ENCODE results near the gene DDX42. TPM values are rescaled to one million over a fixed set of nuclear protein-coding genes. Genes with fewer than 3 reads are reported as not detected.
"Not testable (repeated sequence)": the region's sequence is repeated elsewhere in the genome, so short reads cannot be mapped to it uniquely, and the experiment has no call there.

DDX42 gene
- total RNA-seq, 1 donor from 2014 or later, result 37.5 TPM

- Histone ChIP-seq H3K4me3 (peak overlapping the region; percentile 83 to 98), H3K27me3 (no peaks in the 10 kb centered on the region), H3K4me1 (peaks cover 34 to 52% of the 10 kb centered on the region in 2 donors), H3K36me3 (peaks cover 13 to 16% of the 10 kb centered on the region in 2 donors), H3K27ac (peak overlapping the region; percentile 89 to 97), H3K9me3 (no peaks in the 10 kb centered on the region)
- intact Hi-C loops (cut with DNase I), result no loop called here
- no peak for TF ChIP-seq CTCF (IDR thresholded peaks at IDR 0.05)
- DNase-seq (ENCODE audit: low spot score in 2 of 2), result no peak
Observed at GRCh38 chr17:63840591-63841349, 66.8 kb downstream of the DDX42 start.

DNA sequence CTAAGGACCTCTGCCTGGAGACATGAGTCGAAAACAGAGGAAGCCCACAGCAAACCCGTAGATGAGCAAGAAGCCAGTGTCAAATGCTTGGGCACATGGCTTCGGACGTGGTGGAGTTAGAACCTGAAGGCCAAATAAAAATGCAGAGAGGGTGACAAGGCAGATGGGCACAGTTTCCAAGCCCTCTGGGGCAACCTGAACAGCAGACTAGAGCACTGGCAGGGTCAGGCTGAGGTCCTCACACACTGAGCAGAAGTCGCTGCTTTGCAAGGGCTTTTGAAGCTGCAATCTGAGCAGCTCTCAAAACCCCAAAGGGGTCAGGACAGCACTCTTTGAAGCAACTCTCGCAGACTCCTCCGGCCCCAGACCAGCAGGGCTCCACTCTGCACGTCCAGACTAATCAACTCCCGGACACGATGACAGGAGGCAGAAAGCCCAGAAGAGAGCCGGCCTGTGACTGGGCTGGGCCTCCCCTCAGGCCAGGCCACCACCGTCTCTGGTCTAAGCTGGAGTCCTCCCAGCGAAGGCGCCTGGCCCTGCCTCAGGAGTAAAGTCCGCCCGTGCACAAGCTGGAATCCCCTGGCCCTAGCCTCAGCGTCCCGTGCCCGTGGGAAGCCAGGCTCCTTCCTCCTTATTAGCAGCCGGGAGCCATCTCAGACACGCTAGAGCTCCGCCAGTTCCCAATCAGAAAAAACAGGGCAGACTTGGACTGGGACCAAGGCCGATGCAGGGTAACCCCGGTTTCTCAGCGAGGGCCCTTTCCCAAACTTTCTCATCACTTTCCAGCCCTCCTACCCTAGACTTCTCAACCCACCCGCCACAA lies 67.6 kb downstream of the DDX42 start:
- Histone ChIP-seq H3K4me1 (peaks cover 34 to 52% of the 10 kb centered on the region in 2 donors), H3K4me3 (peak overlapping the region; percentile 83 to 98), H3K27ac (peak overlapping the region; percentile 89 to 97), H3K36me3 (peaks cover 9% of the 10 kb centered on the region in 2 donors), H3K27me3 (no peaks in the 10 kb centered on the region), H3K9me3 (no peaks in the 10 kb centered on the region)
- intact Hi-C loops (cut with DNase I), result loop anchor here (1.0 kb wide), 1 partner anchor 68 kb away; the partner anchor contains the start of gene CCDC47
- TF ChIP-seq CTCF (IDR thresholded peaks at IDR 0.05), result no peak
- DNase-seq (ENCODE audit: low spot score in 2 of 2), result peak in 1 of 2 donors; percentile 81

GRCh38 chr17:63842173-63842539 lies 68.2 kb downstream of the DDX42 start:
- peaks cover 34 to 51% of the 10 kb centered on the region in 2 donors for H3K4me1 ChIP-seq
- TF ChIP-seq CTCF (IDR thresholded peaks at IDR 0.05), result no peak
- no peaks in the 10 kb centered on the region for H3K27me3 ChIP-seq
- intact Hi-C loops (cut with DNase I), result loop anchor here (1.0 kb wide), 1 partner anchor 69 kb away; the partner anchor contains the start of gene CCDC47
- H3K9me3 ChIP-seq, result no peaks in the 10 kb centered on the region
- DNase-seq (ENCODE audit: low spot score in 2 of 2), result peak in 1 of 2 donors; percentile 77
- H3K36me3 ChIP-seq, result peaks cover 3 to 4% of the 10 kb centered on the region in 2 donors
- H3K27ac ChIP-seq, result peak overlapping the region; percentile 89 to 97
- H3K4me3 ChIP-seq, result peak overlapping the region; percentile 83 to 98

DNA sequence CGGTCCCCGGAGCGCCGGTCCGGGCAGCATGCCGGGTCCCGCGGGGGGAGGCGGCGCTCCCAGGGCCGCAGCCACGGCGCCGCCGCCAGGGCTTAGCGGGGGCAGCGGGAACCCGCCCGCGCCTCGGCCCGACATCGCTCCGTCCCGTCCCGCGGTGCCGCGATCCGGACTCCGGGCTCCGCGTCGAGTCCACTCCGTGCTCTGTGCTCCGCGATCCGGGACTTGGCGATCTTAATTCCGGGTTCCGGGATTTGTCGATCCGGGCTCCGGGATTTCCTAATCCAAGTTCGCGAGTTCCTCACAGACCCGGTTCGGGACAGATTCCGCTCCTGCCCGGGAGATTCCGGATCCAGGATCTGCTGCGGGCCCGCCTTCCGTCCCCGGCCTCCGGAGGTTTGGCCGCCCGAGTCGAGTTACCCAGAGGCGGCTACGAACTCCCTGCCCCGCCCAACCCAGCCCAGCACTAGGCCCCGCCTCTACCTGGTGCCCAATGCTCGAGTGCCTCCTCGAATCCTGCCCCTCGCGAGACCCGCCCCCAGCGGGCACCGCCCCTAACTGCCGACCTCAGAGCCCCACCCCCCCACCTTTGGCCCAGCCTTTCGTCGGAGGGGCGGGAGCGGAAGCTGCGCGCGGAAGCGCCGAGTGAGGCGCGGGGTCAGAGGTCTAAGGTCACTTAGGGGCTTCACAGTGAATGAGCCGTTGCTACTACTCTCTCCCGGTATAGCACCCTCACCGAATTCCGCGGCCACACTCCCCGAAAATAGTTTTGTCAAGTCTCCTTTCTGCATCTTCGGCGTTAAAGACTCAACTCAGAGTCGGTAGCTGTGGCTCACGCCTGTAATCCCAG lies 68.8 kb downstream of the DDX42 start, which contains the start of gene SMARCD2:
Gene SMARCD2 (minus strand): TSS at position 146 of the 847 bp plus-strand sequence. CDS start 11 bp downstream, at position 135.
- Histone ChIP-seq H3K27me3 (no peaks in the 10 kb centered on the region), H3K4me3 (peak within 1 kb of the TSS; percentile 83 to 98), H3K4me1 (peaks cover 28 to 45% of the 10 kb centered on the region in 2 donors), H3K36me3 (no peaks in the 10 kb centered on the region), H3K27ac (peak within 1 kb of the TSS; percentile 89 to 97), H3K9me3 (no peaks in the 10 kb centered on the region)
- peak; percentile 92 to 99 for DNase-seq (ENCODE audit: low spot score in 2 of 2)
- intact Hi-C loops (cut with DNase I), result loop anchor here (1.0 kb wide), 2 partner anchors 15 to 69 kb away; partner anchors contain the start of genes CCDC47, FTSJ3 and PSMC5
- peak in 1 of 3 experiments; percentile 9 for TF ChIP-seq CTCF (IDR thresholded peaks at IDR 0.05)

GRCh38 chr17:63843387-63843888 lies 69.5 kb downstream of the DDX42 start:
- peak overlapping the region; percentile 89 to 97 for H3K27ac ChIP-seq
- not testable (repeated sequence) for H3K36me3 ChIP-seq, H3K9me3 ChIP-seq, H3K27me3 ChIP-seq
- DNase-seq (ENCODE audit: low spot score in 2 of 2), result peak in 1 of 2 donors; percentile 87
- peak overlapping the region; percentile 83 to 98 for H3K4me3 ChIP-seq
- H3K4me1 ChIP-seq, result peaks cover 22 to 39% of the 10 kb centered on the region in 2 donors
- intact Hi-C loops (cut with DNase I), result loop anchor here (1.0 kb wide), 1 partner anchor 16 kb away; the partner anchor contains the start of genes FTSJ3 and PSMC5

Data from ascending aorta (tissue), 2 donors.